WTC11 (cell line): ENCODE results near the gene TTC28. TPM values are rescaled to one million over a fixed set of nuclear protein-coding genes. Genes with fewer than 3 reads are reported as not detected.

ENCODE experiments used
- ATAC-seq: fragments of 200-7000 bp; cut with Tn5 transposase; 2 replicates; pipeline ENCODE4 v1.10.0; 2021; ENCODE audit warnings: mild to moderate bottlenecking, moderate library complexity
- CTCF ChIA-PET: fragments of 300-600 bp; sonication (Branson Sonifier 250); formaldehyde crosslinking; loops from one replicate; lab custom pipeline; 2021; ENCODE audit warnings: antibody characterized with exemption; lab: Charles Lee
- POLR2A ChIA-PET: fragments of 350-600 bp; sonication (Branson Sonifier 250); formaldehyde crosslinking; loops from one replicate; lab custom pipeline; 2021; ENCODE audit warnings: antibody characterized with exemption; lab: Charles Lee
- DNase-seq: peaks from one replicate; pipeline ENCODE4 v3.0.0; 2021; ENCODE audit warnings: low spot score
- H3K27ac Mint-ChIP-seq: 2 replicates; pipeline ENCODE4 v1.8.0; 2021; ENCODE audit warnings: mixed read lengths
- H3K27me3 Mint-ChIP-seq: 2 replicates; pipeline ENCODE4 v1.8.0; 2021; ENCODE audit warnings: low read depth, mild to moderate bottlenecking, moderate library complexity, mixed read lengths
- H3K36me3 Mint-ChIP-seq: 2 replicates; pipeline ENCODE4 v1.8.0; 2021; ENCODE audit warnings: mixed read lengths
- H3K4me1 Mint-ChIP-seq: 2 replicates; pipeline ENCODE4 v1.8.0; 2022; ENCODE audit warnings: mixed read lengths
- H3K4me3 Mint-ChIP-seq: 2 replicates; pipeline ENCODE4 v1.8.0; 2021; ENCODE audit warnings: mild to moderate bottlenecking, moderate library complexity, mixed read lengths
- H3K9me3 Mint-ChIP-seq: 2 replicates; pipeline ENCODE4 v1.8.0; 2021; ENCODE audit warnings: mixed read lengths
- ATF1 ChIP-seq: sonication (generic); formaldehyde crosslinking; IDR thresholded peaks from 2 replicates; pipeline ENCODE4 v1.8.1; 2023; ENCODE audit warnings: mild to moderate bottlenecking, moderate library complexity, missing genetic modification reagents
- NFATC4 ChIP-seq: fragments of 250-450 bp; sonication (Bioruptor Pico); IDR thresholded peaks from 2 replicates; pipeline ENCODE4 v1.9.0; 2021; ENCODE audit warnings: mild to moderate bottlenecking
- NR3C1 ChIP-seq: sonication (generic); formaldehyde crosslinking; conservative IDR thresholded peaks from 2 replicates; pipeline ENCODE4 v1.8.1; 2023; ENCODE audit warnings: low read depth, mild to moderate bottlenecking, missing genetic modification reagents
- TEAD1 ChIP-seq: sonication (generic); formaldehyde crosslinking; IDR thresholded peaks from 2 replicates; pipeline ENCODE4 v1.8.0; 2022; ENCODE audit warnings: mild to moderate bottlenecking, missing genetic modification reagents
- TEAD4 ChIP-seq: sonication (generic); formaldehyde crosslinking; IDR thresholded peaks from 2 replicates; pipeline ENCODE4 v1.8.0; 2022; ENCODE audit warnings: mild to moderate bottlenecking, missing genetic modification reagents
- TP53 ChIP-seq: sonication (generic); formaldehyde crosslinking; IDR thresholded peaks from 2 replicates; pipeline ENCODE4 v1.8.1; 2023; ENCODE audit warnings: mild to moderate bottlenecking, missing genetic modification reagents
- total RNA-seq: library from RNA; stranded (reverse); gene quantifications from 3 replicates; pipeline ENCODE4 v1.2.3, GENCODE V29; 2021
- TF ChIP-seq, protein P1 (sequence below): sonication (generic); formaldehyde crosslinking; IDR thresholded peaks from 2 replicates; pipeline ENCODE4 v1.8.0; 2023; ENCODE audit warnings: mild to moderate bottlenecking, missing genetic modification reagents
- TF ChIP-seq, protein P2 (sequence below): sonication (generic); formaldehyde crosslinking; IDR thresholded peaks from 2 replicates; pipeline ENCODE4 v1.8.1; 2022; ENCODE audit warnings: low read depth, missing genetic modification reagents, borderline replicate concordance
- TF ChIP-seq, protein P3 (sequence below): sonication (generic); formaldehyde crosslinking; IDR thresholded peaks from 2 replicates; pipeline ENCODE4 v1.8.0; 2022; ENCODE audit warnings: mild to moderate bottlenecking, missing genetic modification reagents
- TF ChIP-seq, protein P4 (sequence below): fragments of 250-450 bp; sonication (Bioruptor Pico); IDR thresholded peaks from 2 replicates; pipeline ENCODE4 v1.9.0; 2021; ENCODE audit warnings: moderate library complexity, mild to moderate bottlenecking, inconsistent platforms, borderline replicate concordance
- TF ChIP-seq, protein P5 (sequence below): fragments of 250-450 bp; sonication (Bioruptor Pico); IDR thresholded peaks from 2 replicates; pipeline ENCODE4 v1.8.0; 2021; ENCODE audit warnings: mild to moderate bottlenecking
- TF ChIP-seq, protein P6 (sequence below): fragments of 250-450 bp; sonication (Bioruptor Pico); IDR thresholded peaks from 2 replicates; pipeline ENCODE4 v1.9.0; 2021; ENCODE audit warnings: mild to moderate bottlenecking, borderline replicate concordance
- TF ChIP-seq, protein P7 (sequence below): sonication (generic); formaldehyde crosslinking; IDR thresholded peaks from 2 replicates; pipeline ENCODE4 v1.8.1; 2023; ENCODE audit warnings: mild to moderate bottlenecking, missing genetic modification reagents, moderate library complexity

Gene TTC28
- total RNA-seq, 1 experiment from 2014 or later, result 13.0 TPM

DNA sequence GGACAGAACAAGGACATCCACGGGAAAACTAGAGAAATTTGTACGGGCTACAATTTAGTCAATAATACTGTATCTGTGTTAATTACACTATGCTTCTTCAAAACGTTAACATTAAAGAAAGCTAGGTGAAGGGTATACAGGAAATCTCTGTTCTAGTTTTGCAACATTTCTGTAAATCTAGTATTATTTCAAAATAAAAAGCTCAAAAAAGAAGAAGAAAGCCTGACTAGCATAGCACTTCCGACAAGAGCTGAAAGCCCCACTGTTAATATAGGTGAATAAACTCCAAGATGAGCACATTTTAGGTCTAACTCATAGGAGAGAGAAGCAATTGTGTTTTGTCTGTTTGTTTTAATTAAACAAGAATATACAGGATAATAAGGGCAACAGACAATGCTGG is 299.7 kb downstream of the TTC28 start (continued):
- TF ChIP-seq, protein P1, sequence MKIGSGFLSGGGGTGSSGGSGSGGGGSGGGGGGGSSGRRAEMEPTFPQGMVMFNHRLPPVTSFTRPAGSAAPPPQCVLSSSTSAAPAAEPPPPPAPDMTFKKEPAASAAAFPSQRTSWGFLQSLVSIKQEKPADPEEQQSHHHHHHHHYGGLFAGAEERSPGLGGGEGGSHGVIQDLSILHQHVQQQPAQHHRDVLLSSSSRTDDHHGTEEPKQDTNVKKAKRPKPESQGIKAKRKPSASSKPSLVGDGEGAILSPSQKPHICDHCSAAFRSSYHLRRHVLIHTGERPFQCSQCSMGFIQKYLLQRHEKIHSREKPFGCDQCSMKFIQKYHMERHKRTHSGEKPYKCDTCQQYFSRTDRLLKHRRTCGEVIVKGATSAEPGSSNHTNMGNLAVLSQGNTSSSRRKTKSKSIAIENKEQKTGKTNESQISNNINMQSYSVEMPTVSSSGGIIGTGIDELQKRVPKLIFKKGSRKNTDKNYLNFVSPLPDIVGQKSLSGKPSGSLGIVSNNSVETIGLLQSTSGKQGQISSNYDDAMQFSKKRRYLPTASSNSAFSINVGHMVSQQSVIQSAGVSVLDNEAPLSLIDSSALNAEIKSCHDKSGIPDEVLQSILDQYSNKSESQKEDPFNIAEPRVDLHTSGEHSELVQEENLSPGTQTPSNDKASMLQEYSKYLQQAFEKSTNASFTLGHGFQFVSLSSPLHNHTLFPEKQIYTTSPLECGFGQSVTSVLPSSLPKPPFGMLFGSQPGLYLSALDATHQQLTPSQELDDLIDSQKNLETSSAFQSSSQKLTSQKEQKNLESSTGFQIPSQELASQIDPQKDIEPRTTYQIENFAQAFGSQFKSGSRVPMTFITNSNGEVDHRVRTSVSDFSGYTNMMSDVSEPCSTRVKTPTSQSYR, result no peak
- no peak for TF ChIP-seq TP53

DNA sequence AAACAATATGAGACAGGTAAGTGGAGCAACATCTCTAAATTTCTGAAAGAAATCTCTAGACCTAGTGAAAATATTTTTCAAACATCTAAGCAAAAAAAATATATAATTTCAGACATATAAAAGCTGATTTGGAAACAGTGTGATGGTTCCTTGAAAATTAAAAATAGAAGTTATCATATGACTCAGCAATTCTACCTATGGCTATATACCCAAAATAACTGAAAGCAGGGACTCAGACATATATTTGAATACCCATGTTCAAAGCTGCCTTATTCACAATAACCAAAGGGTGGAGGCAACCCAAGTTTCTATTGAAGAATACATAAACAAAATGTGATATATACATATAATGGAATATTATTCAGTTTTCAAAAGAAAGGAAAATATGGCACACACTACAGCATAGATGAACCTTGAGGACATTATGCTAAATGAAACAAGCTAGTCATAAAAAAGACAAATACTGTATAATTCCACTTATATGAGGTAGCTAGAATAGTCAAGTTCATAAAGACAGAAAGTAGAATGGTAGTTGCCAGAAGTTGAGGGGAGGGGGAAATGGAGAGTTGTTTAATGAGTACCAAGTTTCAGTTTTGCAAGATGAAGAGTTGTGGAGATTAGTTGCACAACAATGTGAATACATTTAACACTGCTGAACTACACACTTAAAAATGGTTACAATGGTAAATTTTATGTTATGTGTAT is 300.4 kb downstream of the TTC28 start:
- Mint-ChIP-seq H3K27me3 (no peaks in the 10 kb centered on the region), H3K36me3 (no peaks in the 10 kb centered on the region), H3K4me3 (no peak overlapping the region), H3K4me1 (peaks cover 22% of the 10 kb centered on the region), H3K9me3 (peaks cover 4% of the 10 kb centered on the region; the same call in 1 of the 2 replicates)
- no peak for DNase-seq
- CTCF ChIA-PET, result no interaction called here
- POLR2A ChIA-PET, result no interaction called here
- no peak for TF ChIP-seq NR3C1 (CRISPR knock-in tag)
- TF ChIP-seq, protein P2, sequence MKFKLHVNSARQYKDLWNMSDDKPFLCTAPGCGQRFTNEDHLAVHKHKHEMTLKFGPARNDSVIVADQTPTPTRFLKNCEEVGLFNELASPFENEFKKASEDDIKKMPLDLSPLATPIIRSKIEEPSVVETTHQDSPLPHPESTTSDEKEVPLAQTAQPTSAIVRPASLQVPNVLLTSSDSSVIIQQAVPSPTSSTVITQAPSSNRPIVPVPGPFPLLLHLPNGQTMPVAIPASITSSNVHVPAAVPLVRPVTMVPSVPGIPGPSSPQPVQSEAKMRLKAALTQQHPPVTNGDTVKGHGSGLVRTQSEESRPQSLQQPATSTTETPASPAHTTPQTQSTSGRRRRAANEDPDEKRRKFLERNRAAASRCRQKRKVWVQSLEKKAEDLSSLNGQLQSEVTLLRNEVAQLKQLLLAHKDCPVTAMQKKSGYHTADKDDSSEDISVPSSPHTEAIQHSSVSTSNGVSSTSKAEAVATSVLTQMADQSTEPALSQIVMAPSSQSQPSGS (CRISPR knock-in tag), result no peak
- TF ChIP-seq, protein P3, sequence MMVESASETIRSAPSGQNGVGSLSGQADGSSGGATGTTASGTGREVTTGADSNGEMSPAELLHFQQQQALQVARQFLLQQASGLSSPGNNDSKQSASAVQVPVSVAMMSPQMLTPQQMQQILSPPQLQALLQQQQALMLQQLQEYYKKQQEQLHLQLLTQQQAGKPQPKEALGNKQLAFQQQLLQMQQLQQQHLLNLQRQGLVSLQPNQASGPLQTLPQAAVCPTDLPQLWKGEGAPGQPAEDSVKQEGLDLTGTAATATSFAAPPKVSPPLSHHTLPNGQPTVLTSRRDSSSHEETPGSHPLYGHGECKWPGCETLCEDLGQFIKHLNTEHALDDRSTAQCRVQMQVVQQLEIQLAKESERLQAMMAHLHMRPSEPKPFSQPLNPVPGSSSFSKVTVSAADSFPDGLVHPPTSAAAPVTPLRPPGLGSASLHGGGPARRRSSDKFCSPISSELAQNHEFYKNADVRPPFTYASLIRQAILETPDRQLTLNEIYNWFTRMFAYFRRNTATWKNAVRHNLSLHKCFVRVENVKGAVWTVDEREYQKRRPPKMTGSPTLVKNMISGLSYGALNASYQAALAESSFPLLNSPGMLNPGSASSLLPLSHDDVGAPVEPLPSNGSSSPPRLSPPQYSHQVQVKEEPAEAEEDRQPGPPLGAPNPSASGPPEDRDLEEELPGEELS (CRISPR knock-in tag), result no peak
- TF ChIP-seq, all 79 proteins: peak for 0
- no peak for ATAC-seq
- H3K27ac Mint-ChIP-seq, result no peak overlapping the region

DNA sequence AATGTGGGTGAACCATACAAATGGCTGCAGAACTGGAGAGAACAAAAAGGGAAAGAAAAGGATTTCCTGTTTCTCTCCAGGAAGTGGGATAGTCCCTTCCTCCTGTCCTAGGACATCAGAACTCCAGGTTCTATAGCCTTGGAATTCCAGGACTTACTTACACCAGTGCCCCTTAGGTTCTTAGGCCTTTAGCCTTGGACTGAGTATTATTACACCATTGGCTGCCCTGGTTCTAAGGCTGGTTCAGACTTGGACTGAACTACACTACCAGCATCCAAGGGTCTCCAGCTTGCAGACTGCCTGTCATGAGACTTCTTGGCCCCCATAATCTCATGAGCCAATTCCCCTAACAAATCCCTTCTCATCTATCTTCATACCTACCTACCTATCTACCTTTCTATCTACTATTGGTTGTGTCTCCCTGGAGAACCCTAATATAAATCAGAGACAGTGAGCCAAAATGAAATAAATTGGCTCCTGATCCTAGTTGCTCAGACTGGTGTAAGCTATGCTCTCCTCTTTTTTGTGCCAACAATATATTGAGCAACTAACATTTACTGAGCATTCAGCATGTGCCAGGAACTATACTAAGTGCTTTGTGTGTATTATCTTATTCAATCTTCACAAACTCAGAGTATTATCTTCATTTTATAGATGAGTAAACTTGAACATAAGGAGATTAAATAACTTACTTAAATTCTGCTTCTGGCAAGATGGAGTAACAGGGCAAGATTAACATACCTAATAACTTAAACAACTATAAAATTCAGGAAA is 303.7 kb downstream of the TTC28 start:
- ATAC-seq (no peak), DNase-seq (no peak)
- H3K4me3 Mint-ChIP-seq, result no peak overlapping the region
- TF ChIP-seq, protein P4, sequence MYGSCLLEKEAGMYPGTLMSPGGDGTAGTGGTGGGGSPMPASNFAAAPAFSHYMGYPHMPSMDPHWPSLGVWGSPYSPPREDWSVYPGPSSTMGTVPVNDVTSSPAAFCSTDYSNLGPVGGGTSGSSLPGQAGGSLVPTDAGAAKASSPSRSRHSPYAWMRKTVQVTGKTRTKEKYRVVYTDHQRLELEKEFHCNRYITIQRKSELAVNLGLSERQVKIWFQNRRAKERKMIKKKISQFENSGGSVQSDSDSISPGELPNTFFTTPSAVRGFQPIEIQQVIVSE (CRISPR knock-in tag), result no peak
- no peak for TF ChIP-seq TEAD1
- TF ChIP-seq, protein P5, sequence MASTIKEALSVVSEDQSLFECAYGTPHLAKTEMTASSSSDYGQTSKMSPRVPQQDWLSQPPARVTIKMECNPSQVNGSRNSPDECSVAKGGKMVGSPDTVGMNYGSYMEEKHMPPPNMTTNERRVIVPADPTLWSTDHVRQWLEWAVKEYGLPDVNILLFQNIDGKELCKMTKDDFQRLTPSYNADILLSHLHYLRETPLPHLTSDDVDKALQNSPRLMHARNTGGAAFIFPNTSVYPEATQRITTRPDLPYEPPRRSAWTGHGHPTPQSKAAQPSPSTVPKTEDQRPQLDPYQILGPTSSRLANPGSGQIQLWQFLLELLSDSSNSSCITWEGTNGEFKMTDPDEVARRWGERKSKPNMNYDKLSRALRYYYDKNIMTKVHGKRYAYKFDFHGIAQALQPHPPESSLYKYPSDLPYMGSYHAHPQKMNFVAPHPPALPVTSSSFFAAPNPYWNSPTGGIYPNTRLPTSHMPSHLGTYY, result no peak
- POLR2A ChIA-PET, result no interaction called here
- H3K36me3 Mint-ChIP-seq, result no peaks in the 10 kb centered on the region
- CTCF ChIA-PET, result no interaction called here
- peaks cover 4% of the 10 kb centered on the region; the same call in 1 of the 2 replicates for H3K9me3 Mint-ChIP-seq
- H3K4me1 Mint-ChIP-seq, result peaks cover 9% of the 10 kb centered on the region
- no peak overlapping the region for H3K27ac Mint-ChIP-seq
- H3K27me3 Mint-ChIP-seq, result no peaks in the 10 kb centered on the region

DNA sequence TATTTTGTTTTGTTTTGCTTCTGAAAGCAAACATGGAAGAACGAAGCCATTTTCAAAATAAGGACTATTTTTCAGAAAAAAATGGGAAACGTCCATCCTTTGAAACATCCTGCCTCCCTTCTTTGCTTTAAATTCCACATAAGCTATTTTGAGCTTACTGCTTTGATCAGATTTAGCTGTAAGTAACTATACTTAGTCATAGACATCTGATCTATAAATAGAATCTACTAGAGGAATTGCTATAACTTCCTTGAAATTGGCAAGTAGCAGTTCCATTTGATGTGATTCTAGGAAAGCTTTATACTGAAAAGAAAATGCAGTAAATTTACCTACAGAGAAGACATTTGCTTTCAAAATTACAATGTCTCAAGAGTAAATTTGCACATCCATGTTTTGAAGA is 305.8 kb downstream of the TTC28 start:
- DNase-seq (no peak), ATAC-seq (no peak)
- Mint-ChIP-seq H3K4me1 (no peaks in the 10 kb centered on the region), H3K9me3 (peaks cover 10% of the 10 kb centered on the region), H3K36me3 (no peaks in the 10 kb centered on the region), H3K27ac (no peak overlapping the region), H3K27me3 (no peaks in the 10 kb centered on the region), H3K4me3 (no peak overlapping the region)
- ChIA-PET CTCF (no interaction called here), POLR2A (no interaction called here)
- no peak for TF ChIP-seq TEAD4 (CRISPR knock-in tag)
- TF ChIP-seq, protein P4 (CRISPR knock-in tag), result no peak
- TF ChIP-seq, protein P6, sequence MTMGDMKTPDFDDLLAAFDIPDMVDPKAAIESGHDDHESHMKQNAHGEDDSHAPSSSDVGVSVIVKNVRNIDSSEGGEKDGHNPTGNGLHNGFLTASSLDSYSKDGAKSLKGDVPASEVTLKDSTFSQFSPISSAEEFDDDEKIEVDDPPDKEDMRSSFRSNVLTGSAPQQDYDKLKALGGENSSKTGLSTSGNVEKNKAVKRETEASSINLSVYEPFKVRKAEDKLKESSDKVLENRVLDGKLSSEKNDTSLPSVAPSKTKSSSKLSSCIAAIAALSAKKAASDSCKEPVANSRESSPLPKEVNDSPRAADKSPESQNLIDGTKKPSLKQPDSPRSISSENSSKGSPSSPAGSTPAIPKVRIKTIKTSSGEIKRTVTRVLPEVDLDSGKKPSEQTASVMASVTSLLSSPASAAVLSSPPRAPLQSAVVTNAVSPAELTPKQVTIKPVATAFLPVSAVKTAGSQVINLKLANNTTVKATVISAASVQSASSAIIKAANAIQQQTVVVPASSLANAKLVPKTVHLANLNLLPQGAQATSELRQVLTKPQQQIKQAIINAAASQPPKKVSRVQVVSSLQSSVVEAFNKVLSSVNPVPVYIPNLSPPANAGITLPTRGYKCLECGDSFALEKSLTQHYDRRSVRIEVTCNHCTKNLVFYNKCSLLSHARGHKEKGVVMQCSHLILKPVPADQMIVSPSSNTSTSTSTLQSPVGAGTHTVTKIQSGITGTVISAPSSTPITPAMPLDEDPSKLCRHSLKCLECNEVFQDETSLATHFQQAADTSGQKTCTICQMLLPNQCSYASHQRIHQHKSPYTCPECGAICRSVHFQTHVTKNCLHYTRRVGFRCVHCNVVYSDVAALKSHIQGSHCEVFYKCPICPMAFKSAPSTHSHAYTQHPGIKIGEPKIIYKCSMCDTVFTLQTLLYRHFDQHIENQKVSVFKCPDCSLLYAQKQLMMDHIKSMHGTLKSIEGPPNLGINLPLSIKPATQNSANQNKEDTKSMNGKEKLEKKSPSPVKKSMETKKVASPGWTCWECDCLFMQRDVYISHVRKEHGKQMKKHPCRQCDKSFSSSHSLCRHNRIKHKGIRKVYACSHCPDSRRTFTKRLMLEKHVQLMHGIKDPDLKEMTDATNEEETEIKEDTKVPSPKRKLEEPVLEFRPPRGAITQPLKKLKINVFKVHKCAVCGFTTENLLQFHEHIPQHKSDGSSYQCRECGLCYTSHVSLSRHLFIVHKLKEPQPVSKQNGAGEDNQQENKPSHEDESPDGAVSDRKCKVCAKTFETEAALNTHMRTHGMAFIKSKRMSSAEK, result no peak
- no peak for TF ChIP-seq NFATC4 (CRISPR knock-in tag)
- TF ChIP-seq ATF1 (CRISPR knock-in tag), result no peak
- TF ChIP-seq, protein P7, sequence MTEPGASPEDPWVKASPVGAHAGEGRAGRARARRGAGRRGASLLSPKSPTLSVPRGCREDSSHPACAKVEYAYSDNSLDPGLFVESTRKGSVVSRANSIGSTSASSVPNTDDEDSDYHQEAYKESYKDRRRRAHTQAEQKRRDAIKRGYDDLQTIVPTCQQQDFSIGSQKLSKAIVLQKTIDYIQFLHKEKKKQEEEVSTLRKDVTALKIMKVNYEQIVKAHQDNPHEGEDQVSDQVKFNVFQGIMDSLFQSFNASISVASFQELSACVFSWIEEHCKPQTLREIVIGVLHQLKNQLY (CRISPR knock-in tag), result no peak
